ENCODE results near the gene CLGN. TPM values are rescaled to one million over a fixed set of nuclear protein-coding genes. Genes with fewer than 3 reads are reported as not detected.

CLGN gene
- total and polyA plus RNA-seq, 2 of the 13 experiments (the other 11 are each of a cell fraction or from before 2014, with no cell fraction given), result 7.2 to 17.0 TPM

GRCh38 chr4:140427919-140428471, 547 bp upstream of the CLGN start (continued):
- TF ChIP-seq ARID5B (CRISPR knock-in tag; IDR thresholded peaks at IDR 0.05), result 0 out of 2 replicates have a peak, but pooled peaks have one; percentile 9
- no peak; a peak in 1 of 4 replicates for TF ChIP-seq KLF16 (CRISPR knock-in tag; IDR thresholded peaks at IDR 0.05)
- no peak for TF ChIP-seq FOXK2 (IDR thresholded peaks at IDR 0.05)
- 0 out of 2 replicates have a peak, but pooled peaks have one; percentile 37 for TF ChIP-seq DNMT3B (CRISPR knock-in tag; conservative IDR thresholded peaks at IDR 0.05)
- 0 out of 2 replicates have a peak, but pooled peaks have one; percentile 20 for TF ChIP-seq NR2C2 (CRISPR knock-in tag; IDR thresholded peaks at IDR 0.05; ENCODE audit: borderline replicate concordance)
- peak; percentile 24; the same call in 1 of the 2 replicates for TF ChIP-seq SMC3 (IDR thresholded peaks at IDR 0.05; ENCODE audit: low read length)
- TF ChIP-seq BRCA1 (CRISPR knock-in tag; IDR thresholded peaks at IDR 0.05), result 0 out of 2 replicates have a peak, but pooled peaks have one; percentile 19
- peak; percentile 22; the same call in 1 of the 2 replicates for TF ChIP-seq ZNF331 (CRISPR knock-in tag; IDR thresholded peaks at IDR 0.05)

- in situ Hi-C loops (cut with HindIII; ENCODE audit: extremely low pct_ligation_motif_present, low pct_unique_long_range_greater_than_20kb) (no loop called here), intact Hi-C loops (cut with micrococcal nuclease; ENCODE audit: unreplicated experiment) (loop anchor here (1.0 to 2.0 kb wide), 5 partner anchors 54 to 425 kb away; partner anchors contain the start of genes ELMOD2 and SCOC)
- DNase-seq (ENCODE audit: low spot score), result peak; percentile 3
- Histone ChIP-seq H3K9me3 (ENCODE audit: low read length) (no peaks in the 10 kb centered on the region), H3K4me1 (ENCODE audit: insufficient read depth, low read length) (peaks cover 22% of the 10 kb centered on the region), H3K9ac (ENCODE audit: insufficient read depth, low read depth, low read length) (peak overlapping the region; percentile 79), H3K27me3 (ENCODE audit: control insufficient read depth in 1 of 2, insufficient read depth in 2 of 2, low read length in 2 of 2) (no peaks in the 10 kb centered on the region; a peak in 1 of 5 replicates), H3K36me3 (replicated peaks in 1 of 2; ENCODE audit: control insufficient read depth in 1 of 2, insufficient read depth in 2 of 2, low read length in 2 of 2) (no peaks in the 10 kb centered on the region), H2AFZ (ENCODE audit: low read length) (peak overlapping the region; percentile 84), H3K79me2 (ENCODE audit: insufficient read depth, low read length) (peaks cover 5% of the 10 kb centered on the region), H3K4me3 (replicated peaks in 1 of 3; ENCODE audit: insufficient read depth in 1 of 3, low read depth in 2 of 3, low read length in 3 of 3) (peak overlapping the region; percentile 82 to 93 (median 92)), H4K20me1 (ENCODE audit: insufficient read depth, low read length) (no peaks in the 10 kb centered on the region), H3K4me2 (ENCODE audit: low read depth, low read length) (peak overlapping the region; percentile 85), H3K27ac (ENCODE audit: extremely low read length, insufficient read depth, low read length) (peak overlapping the region; percentile 75)
- POLR2A ChIA-PET, result interaction anchor here (1.7 to 3.5 kb wide), 4 partner anchors 53 to 330 kb away, joined by 3 to 45 read pairs (median 12); partner anchors contain the start of genes ELMOD2 and SCOC
- WGBS (ENCODE audit: low lambda C conversion rate), result 2% methylated on average over 16 of the region's 23 CpGs
- CTCF ChIA-PET (ENCODE audit: low intra/inter-chr PET ratio, low total read pairs), result interaction anchor here (0.9 to 3.1 kb wide), 2 partner anchors 66 to 183 kb away, joined by 5 to 30 read pairs; no protein-coding TSS in a partner anchor
- no TSS peak for BruUV-seq (replicated peaks)
- ATAC-seq, result peak; percentile 75
- no peak for FAIRE-seq
- TF ChIP-seq ZNF670 (CRISPR knock-in tag; IDR thresholded peaks at IDR 0.05; ENCODE audit: borderline replicate concordance) (no peak), ZNF460 (CRISPR knock-in tag; IDR thresholded peaks at IDR 0.05; ENCODE audit: borderline replicate concordance) (no peak), KLF13 (CRISPR knock-in tag; IDR thresholded peaks at IDR 0.05) (no peak), MED8 (CRISPR knock-in tag; IDR thresholded peaks at IDR 0.05; ENCODE audit: insufficient replicate concordance) (no peak), KDM5A (IDR thresholded peaks at IDR 0.05; ENCODE audit: borderline replicate concordance, low read length) (peak; percentile 13; the same call in 1 of the 2 replicates), ZNF225 (CRISPR knock-in tag; IDR thresholded peaks at IDR 0.05) (no peak), SIN3B (IDR thresholded peaks at IDR 0.05; ENCODE audit: low read length) (no peak), ARNTL (CRISPR knock-in tag; IDR thresholded peaks at IDR 0.05) (no peak), ZNF205 (CRISPR knock-in tag; IDR thresholded peaks at IDR 0.05) (no peak), ZNF253 (CRISPR knock-in tag; IDR thresholded peaks at IDR 0.05; ENCODE audit: borderline replicate concordance) (no peak), TCF12 (IDR thresholded peaks at IDR 0.05) (no peak), TCF12 (CRISPR knock-in tag; IDR thresholded peaks at IDR 0.05) (no peak), MYNN (CRISPR knock-in tag; IDR thresholded peaks at IDR 0.05; ENCODE audit: low read depth) (no peak)
Observed at GRCh38 chr4:140426610-140427105, 790 bp downstream of the CLGN start.
